IPS DF 19.7 (cell line): Measurements from ENCODE around the gene OLFM2.

Experiments
- DNase-seq: peaks from one replicate; pipeline ENCODE4 v3.0.0-alpha.2; 2013; ENCODE audit warnings: low read depth, low spot score

OLFM2 gene

DNA sequence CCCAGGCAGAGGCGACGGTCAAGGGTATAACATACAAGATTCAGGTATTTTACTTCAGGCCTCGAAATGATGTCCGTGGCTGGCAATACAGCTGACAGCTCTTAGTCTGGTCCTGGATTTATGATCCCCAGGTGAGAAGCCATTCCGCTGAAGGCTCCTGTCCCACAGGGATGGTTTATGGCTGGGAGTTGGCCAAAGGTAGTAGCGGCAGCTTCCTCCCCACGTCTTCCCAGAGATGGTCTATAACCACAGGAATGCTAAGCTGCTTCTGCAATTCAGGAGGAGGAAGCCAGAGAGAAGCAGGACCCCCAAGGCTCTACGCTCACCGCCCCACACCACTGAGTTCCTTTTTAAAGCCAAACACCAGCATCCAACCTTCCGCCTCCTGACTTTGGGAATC, 27.1 kb downstream of the OLFM2 start:
- no peak for DNase-seq

DNA sequence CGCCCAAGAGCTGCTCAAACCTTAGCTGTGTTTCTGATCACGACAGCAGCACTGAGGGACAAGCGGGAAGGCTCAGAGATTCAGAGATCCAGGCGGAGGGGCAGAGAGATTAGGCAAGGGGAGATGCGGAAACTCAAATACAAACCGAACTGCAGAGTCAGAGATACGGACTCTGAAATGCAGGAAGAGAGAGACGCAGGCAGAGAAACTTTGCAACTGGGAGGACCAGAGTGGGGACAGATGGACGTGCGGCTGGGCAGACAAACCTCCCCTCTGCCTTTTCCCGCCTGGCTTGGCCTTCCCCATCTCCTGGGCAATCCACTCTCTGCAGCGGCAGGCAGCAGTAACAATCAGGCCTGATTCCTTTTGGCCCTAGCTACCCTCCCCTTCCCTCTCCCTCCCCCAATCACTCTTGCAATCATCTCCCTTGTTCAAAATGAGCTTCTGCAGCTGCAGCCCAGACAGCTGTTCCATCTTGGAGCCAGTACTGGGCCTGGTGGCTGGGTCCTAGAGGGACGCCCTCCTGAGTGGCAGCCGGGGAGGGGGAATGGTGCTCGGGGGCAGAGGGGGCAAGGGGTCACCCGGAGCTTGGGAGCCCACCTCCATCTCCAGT, 29.7 kb downstream of the OLFM2 start:
- DNase-seq: no peak

DNA sequence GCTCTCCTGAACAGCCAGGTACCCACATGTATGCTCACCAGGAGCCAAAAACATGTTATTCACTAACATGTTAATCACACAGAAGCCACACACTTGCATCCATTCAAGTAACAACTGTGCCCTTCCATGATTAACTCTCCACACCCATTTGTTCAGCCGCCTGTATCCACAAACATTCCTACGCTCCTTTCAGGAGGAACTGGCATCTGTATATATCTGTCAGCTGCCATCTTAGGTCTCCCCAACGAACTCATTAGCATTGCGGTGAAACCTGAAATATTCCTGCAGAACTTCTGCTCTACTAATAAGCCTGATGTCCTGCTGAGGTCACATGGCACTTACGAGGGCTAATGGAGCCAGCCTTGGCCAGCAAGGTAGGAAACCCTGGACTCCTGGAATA, 33.0 kb downstream of the OLFM2 start:
- DNase-seq: no peak

DNA sequence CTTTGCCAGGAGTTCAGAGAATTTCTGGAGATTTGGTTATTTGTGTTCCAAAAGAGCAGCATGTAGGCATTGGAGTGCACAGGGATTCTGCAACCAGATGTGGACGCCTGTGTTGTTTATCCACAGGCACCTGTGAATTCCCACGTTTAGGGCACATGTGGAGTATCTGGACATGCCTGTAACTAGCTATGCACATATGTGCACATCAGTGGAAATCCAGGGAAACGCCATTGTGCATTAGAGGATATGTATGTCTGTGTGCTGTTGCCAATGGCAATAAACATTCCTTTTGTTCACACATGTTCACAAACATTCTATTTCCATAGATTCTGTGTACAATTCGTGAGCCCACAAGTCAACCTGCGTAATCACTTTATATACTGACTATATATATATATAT, 34.7 kb downstream of the OLFM2 start:
- DNase-seq: no peak

DNA sequence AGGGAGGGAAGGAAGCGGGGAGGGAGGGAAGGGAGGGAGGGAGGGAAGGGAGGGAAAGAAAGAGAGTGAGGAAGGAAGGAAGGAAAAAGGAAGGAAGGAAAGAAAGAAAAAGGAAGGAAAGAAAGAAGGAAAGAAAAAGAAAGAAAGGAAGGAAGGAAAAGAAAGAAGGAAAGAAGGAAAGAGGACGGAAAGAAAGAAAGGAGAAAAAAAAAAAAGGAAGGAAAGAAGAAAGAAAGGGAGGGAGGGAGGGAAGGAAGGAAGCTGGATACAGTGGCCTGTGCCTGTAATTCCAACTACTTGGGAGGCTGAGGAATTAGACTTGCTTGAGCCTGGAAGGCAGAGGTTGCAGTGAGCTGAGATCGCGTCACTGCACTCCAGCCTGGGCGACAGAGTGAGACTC, 35.3 kb downstream of the OLFM2 start:
- DNase-seq: no peak

DNA sequence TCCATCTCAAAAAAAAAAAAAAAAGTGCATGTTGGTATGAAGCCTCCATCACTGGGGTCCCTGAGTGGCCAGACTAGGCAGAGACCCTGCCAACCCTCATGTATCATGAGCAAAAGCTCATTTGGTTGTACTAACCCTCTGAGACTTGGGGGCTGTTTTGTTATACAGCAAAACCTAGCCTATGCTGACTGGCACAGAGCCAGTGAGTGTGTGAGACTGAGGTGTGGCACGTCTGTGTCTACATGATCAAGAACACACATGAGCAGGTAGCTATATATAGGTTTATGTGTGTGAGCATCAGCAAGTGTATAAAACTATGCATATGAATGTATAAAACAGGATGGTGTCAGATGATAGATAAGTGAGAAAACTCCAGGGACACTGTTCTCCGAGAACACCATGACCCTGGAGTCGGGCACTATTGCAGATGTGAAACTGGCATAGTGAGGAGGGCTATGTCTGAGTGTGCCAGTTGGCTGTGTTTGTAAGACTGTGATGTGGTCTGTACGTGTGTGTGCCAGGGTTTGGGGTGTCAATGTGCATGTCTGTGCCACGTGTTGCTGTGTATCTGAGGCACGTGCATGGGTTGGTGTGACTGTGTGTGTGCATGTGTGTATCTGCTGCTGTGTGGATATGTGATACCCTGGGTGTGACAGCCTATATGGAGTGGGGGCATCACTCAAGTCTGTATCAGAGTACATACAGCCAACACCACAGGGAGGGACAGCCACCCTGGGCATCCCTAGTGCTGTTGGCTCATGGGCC, 44.5 kb downstream of the OLFM2 start:
- DNase-seq: no peak

DNA sequence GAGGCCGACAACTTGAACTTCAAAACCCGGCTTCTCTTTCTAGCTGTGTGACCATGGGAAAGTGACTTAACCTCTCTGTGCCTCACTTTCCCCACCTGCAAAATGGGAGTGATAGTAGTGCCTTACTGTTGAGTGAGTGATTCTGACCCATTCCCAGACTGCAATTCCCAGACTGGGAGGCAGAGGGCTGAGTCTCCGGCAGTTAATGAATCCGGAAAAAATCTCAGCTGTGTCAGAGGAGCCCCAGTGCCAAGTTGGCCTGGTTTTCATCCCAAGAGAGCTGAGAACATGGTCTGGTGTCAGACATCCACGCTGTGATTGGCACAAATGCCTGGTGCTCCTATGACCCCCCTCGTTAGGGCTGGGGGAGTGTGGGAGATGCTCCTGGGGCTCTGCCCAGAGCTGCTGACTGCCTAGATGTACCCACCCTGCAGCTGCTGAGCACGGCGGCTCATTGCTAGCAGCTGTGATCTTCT, 51.2 kb downstream of the OLFM2 start:
- DNase-seq: no peak

DNA sequence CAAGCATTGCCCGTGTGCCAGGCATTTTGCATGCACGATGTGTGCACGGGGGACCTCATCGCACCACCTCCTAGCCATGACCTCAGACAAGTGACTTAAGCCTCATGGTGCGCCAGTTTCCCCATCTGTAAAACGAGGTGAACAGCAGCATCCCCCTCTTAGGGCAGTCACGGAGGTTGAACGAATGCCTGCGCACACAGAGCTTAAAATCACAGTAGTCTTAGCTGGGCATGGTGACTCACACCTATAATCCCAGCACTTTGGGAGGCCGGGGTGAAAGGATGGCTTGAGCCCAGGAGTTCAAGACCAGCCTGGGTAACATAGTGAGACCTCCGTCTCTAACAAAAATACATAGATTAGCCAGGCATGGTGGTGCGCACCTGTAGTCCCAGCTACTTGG, 52.6 kb downstream of the OLFM2 start:
- DNase-seq: no peak

DNA sequence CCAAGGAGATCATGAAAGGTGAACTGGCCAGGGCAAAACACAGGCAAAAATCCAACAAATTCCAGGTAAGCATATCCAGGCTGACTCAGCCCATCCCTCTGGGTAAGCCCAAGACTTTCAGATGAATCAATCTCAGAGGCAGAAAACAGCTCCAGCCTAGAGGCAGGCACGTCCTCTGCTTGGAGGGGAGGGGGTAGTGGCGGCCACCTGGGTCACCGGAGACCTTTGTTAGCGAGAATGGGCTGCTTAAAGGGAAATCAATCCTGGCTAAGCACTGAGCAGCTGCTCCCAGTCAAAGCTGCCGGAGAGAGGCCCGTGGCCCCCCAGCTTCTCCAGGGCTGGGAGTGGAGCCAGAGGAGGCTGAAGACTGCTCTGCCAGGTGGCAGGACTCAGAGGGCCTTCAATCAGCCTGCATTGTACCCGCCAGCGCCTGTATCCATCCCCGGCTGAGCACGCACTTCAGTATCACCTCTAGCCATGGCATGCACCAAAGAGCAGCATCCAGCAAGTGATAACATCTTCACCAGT, 53.0 kb downstream of the OLFM2 start:
- no peak for DNase-seq

DNA sequence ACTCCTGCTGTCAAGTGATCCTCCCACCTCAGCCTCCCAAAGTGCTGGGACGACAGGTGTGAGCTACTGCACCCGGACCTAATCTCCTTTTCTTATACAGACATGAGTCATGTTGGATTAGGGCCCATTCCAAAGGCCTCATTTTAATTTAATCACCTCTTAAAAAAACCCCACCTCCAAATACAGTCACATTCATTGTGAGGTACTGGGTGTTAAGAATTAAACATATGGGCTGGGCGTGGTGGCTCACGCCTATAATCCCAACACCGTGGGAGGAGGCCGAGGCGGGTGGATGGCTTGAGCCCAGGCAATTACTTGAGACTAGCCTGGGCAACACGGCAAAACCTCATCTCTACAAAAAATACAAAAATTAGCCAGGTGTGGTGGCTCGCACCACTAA, 54.6 kb downstream of the OLFM2 start:
- DNase-seq: no peak

DNA sequence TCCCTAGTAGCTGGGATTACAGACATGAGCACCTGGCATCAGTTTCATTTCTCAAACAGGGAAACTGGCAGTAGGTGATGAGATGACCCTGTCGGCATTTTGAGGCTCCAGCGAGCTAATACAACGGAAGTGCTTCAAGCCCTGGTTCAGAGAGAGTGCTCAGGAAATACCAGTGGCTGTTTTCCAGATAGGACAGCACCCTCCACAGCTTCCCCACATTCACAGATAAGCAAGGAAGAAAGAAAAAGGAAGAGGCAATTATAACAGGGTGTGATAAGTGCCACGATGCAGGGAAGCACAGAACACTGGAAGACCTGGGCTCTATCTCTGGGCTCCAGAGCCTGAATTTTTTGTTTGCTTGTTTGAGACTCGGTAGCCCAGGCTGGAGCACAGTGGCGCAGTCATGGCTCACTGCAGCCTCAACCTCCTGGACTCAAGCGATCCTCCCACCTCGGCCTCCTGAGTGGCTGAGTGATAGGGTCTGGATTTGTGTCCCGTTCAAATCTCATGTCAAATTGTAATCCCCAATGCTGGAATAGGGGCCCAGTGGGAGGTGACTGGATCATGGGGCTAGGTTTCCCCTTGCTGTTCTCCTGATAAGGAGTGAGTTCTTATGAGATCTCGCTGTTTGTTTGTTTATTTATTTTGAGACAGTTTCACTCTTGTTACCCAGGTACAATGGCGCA, 57.7 kb downstream of the OLFM2 start:
- no peak for DNase-seq

DNA sequence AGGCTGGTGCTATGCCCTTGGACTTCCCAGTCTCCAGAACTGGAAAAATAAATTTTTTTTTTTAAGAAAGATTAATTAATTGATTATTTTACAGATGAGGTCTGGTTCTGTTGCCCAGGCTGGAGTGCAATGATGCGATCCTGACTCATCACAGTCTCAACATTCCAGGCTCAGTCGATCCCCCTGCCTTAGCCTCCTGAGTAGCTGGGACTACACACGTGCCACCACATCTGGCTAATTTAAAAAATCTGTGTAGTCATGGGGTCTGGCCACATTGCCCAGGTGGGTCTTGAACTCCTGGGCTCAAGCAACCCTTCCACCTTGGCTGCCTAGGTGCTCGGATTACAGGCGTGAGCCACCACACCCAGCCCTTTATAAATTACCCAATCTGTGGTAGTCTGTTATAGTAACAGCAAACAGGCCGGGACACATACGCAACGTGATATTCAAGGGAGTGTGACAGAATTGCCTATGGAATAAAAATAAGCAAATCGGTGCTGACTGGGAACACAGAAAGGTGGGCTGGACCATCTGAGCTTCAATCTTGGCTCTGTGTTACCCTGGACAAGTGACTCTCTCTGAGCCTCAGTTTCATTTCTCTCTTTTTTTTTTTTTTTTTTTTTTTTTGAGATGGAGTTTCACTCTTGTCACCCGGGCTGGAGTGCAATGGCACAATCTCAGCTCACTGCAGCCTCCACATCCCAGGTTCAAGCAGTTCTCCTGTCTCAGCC, 58.4 kb downstream of the OLFM2 start:
- no peak for DNase-seq

DNA sequence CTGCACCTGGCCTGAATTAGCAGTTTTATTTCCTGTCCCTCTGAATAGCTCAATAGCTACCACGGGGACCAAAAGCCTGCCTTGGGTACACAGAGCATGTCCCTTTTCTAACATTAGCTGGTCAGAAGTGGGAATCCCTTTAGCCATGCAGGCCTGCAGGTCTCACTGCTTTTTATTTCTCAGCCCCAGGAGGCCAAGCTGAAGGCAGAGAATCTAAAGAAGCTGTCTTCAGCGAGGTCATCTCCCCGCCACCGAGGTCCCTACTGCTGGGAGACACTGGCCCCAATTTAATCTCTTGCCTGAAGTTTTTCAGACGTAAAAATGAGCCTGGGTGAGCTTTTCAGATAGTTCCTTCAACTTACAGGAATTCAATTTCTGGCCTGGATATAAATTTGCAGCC, 60.5 kb downstream of the OLFM2 start:
- DNase-seq: no peak

DNA sequence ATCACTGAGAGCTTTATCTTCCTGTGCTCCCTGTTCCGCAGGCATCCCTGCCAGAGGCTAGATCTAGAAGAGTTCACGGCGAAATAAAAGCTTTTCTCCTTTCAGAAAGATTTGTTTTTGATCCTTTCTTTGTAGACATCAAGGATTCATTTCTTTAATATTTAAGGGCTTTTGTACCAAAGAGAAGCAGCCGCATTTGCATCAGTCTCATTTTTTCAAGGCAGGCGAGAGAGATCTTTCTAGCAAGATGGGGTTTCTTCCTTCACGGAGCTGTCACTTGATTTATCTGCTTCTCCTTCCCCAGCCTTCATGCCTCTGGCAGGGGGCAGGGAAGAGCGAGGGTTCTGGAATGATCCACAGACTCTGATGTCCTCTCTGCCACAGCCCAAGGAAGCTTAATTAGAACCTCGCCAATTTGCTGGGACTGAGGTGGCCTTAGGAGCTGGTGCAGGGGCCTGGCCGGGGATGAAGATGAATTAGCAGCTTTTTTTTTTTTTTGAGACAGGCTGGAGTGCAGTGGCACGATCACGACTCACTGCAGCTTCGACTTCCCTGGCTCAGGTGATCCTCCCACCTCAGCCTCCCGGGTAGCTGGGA, 61.2 kb downstream of the OLFM2 start:
- DNase-seq: no peak

DNA sequence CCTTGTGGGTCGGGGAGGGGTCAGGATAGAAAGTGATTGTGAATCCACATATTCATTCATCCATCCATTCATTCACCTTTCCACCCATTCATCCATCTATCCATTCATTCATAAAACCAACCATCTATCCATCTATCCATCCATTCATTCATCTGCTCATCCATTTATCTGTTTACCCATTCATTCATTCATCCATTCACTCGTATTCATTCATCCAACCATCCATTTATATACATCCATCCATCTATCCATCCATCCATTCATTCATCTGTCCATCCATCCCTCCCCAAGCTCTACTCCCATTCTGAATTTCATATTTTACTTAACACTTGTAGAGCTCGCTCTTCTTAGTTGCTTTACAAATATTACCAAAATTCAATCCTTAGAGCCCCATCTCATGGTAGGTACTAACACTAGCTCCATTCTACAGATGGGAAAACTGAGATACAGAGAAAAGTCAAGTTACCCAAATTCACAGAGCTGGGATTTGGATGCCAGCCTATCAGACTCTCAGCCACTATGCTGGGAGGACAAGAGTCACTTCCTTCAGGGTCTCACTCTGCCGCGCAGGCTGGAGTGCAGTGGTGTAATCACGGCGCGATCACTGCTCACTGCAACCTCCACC, 63.6 kb downstream of the OLFM2 start:
- no peak for DNase-seq

DNA sequence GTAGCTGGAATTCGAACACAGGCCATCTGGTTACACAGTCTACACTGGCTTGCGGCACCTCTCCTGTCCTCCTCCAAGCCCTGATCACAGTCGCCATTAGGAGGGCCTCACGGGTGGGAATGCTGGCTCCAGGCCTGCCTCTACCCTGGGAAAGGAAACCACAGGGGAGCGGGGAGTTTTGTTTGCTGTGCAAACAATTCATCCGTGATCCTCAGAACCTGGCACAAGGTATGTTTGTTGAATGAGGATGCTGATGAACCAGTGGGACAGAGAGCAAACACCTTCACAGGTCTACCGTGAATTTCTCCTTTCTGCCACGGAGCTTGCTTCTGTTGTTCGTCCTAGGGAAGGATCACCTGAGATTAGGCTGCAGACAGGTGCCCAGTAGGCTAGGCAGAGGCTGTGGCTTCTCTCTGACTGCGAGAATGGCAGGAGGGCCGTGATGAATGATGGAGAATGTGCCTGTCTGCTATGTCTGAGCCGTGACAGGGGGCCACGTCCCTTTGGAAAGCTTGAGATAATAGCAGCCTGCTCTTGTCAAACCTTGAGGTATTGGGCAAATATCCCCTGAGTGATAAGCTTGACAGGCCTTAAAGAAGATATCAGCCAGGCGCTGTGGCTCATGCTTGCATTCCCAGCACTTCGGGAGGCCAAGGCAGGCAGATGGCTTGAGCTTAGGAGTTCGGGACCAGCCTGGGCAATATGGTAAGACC, 64.5 kb downstream of the OLFM2 start:
- no peak for DNase-seq

DNA sequence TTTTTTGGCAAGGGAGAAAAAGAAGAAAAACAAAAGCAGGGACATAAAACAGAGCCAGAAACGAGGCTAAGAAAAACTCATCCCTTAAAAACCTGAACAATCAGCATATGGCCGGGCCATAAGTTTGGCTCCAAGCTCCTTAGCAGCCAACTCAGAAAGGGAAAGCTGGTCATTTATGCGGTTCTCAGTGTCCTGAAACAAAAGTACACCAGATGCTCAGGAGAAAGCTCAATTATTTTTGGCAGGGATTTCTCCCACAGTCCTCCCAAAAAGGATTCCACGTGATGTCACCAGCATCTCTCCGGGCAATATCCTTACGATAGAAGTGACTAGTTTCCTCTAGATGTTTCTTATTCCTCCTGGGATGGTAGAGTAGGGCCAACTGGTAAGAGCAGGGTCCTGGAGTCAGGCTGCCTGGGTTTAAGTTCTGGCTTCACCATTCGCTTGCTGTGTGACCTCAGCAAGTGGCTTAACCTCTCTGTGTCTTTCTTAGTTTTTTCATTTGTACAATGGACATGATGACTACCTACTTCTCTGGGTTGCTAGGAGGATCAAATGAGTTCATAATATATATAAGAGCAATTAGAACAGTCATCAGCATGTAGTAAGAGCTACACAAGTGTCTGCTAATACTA, 67.2 kb downstream of the OLFM2 start:
- no peak for DNase-seq

DNA sequence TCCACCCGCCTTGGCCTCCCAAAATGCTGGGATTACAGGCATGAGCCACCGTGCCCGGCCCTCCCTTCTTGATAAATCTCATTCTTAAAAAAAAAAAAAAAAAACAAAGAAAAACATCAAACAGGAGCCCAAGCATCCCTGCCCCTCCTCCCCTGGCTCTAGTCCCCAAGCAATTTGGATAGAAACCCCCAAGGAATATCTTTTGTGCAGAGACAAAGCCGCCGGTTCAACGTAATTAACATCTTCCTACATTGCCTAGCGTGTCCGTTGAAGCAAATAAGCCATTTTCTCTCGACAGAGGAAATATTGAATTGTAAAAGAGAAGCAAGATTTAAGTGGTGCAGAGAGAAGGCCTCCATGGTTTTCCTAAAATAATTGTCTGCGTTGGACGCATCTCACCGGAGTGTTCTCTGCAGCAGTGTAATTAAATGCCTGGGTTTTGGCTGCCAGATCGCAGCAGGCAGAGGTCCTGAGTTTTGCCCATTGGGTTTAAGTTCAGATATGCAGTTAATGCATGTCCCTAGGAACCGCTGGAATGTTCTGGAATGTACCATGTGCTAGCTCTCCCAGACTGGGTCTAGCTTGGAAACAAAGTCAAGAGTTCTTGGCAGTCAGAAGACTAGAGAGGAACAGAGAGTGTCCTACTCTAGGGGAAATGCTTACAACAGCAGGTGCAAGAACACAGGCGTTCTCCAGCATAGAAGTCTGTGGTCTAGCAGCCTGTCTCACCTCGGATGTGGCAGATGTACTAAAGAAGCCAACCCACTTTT, 70.4 kb downstream of the OLFM2 start:
- DNase-seq: no peak

DNA sequence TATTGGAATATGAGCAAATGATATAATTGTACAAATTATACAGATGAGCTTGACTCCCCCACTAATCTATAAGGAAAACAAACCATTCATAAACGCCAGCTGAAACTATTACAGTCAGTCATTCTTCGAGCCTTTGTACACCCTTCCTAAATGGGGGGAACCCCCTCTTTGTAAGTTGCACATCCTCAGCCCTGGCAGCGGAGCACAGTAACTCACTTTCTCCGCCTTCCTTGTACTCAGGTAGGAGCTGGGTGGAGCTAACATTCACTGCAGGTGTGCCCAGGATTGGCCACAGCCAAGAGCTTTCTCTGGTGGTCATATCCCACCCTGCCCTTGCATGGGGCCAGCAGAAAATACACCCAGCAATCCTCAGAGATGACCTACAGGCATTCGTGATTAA, 72.6 kb downstream of the OLFM2 start:
- no peak for DNase-seq
